Lung microvascular endothelial cell (primary cell): ENCODE measurements around the gene TRAF3IP3. TPM values are rescaled to one million over a fixed set of nuclear protein-coding genes. Genes with fewer than 3 reads are reported as not detected.

Experiments used
- DNase-seq, 2 donors: peaks; one replicate each; pipeline versions ENCODE4 v3.0.0 to v3.0.0-alpha.2; 2010; ENCODE audit warnings: low read depth in 2 of 2
- total RNA-seq: library from RNA; depleted of rRNA; stranded (reverse); fragments of >200 nt; gene quantifications from 2 replicates; pipeline ENCODE4 v1.2.1, GENCODE V29; 2014

Gene TRAF3IP3
- total RNA-seq, 1 donor from 2014 or later: not detected

GRCh38 chr1:209737118-209737505 is 18.7 kb upstream of the TRAF3IP3 start:
- DNase-seq: no peak

- no peak for DNase-seq
Observed at GRCh38 chr1:209738270-209738669, 17.6 kb upstream of the TRAF3IP3 start.

- no peak for DNase-seq
Observed at GRCh38 chr1:209741193-209741592, 14.7 kb upstream of the TRAF3IP3 start.

GRCh38 chr1:209741889-209742288 is 14.0 kb upstream of the TRAF3IP3 start:
- no peak for DNase-seq

GRCh38 chr1:209742409-209743144 is 13.3 kb upstream of the TRAF3IP3 start:
- DNase-seq: peak in 1 of 2 donors; percentile 38

- peak; percentile 31 to 38 for DNase-seq
Observed at GRCh38 chr1:209743145-209743482, 12.7 kb upstream of the TRAF3IP3 start.

- DNase-seq: no peak
Observed at GRCh38 chr1:209746451-209747165, 9.2 kb upstream of the TRAF3IP3 start.

- DNase-seq: peak; percentile 93 to 94
Observed at GRCh38 chr1:209747580-209748262, 8.1 kb upstream of the TRAF3IP3 start.

GRCh38 chr1:209748620-209749019 is 7.2 kb upstream of the TRAF3IP3 start:
- no peak for DNase-seq

- DNase-seq: no peak
Observed at GRCh38 chr1:209749205-209749604, 6.6 kb upstream of the TRAF3IP3 start.

- DNase-seq: no peak
Observed at GRCh38 chr1:209749670-209750323, 6.1 kb upstream of the TRAF3IP3 start.

- DNase-seq: no peak
Observed at GRCh38 chr1:209751627-209752231, 4.1 kb upstream of the TRAF3IP3 start.

GRCh38 chr1:209752890-209753289 is 3.0 kb upstream of the TRAF3IP3 start:
- DNase-seq: no peak

- DNase-seq: no peak
Observed at GRCh38 chr1:209755256-209755655, 597 bp upstream of the TRAF3IP3 start.

- peak; percentile 16 to 36 for DNase-seq
Observed at GRCh38 chr1:209756615-209757445, 977 bp downstream of the TRAF3IP3 start.

GRCh38 chr1:209758400-209758799 is 2.5 kb downstream of the TRAF3IP3 start:
- DNase-seq: no peak

GRCh38 chr1:209759829-209760359 is 4.0 kb downstream of the TRAF3IP3 start:
- DNase-seq: no peak

GRCh38 chr1:209761011-209761635 is 5.3 kb downstream of the TRAF3IP3 start:
- DNase-seq: no peak

GRCh38 chr1:209766051-209766450 is 10.2 kb downstream of the TRAF3IP3 start:
- DNase-seq: no peak

GRCh38 chr1:209767096-209767495 is 11.2 kb downstream of the TRAF3IP3 start:
- DNase-seq: no peak
